Measurements from ENCODE around the gene ASAP3. TPM values are rescaled to one million over a fixed set of nuclear protein-coding genes. Genes with fewer than 3 reads are reported as not detected.
A peak's percentile ranks its signal among the peaks of the same experiment; 100 is the strongest.

ASAP3 gene
- total RNA-seq, 1 experiment from 2014 or later = 17.9 TPM

- in situ Hi-C loops (cut with HindIII; ENCODE audit: low pct_unique_long_range_greater_than_20kb, low sequenced_read_pairs) = no loop called here
- CTCF ChIA-PET = interaction anchor here (0.5 kb wide), 1 partner anchor 13 kb away, joined by 8 read pairs; no protein-coding TSS in a partner anchor
- Histone ChIP-seq H3K27ac (ENCODE audit: low read length) (peak overlapping the region; percentile 95), H3K9me3 (ENCODE audit: control insufficient read depth, insufficient read depth, low read depth, low read length) (no peaks in the 10 kb centered on the region; the same call in 1 of the 2 replicates), H3K36me3 (ENCODE audit: control insufficient read depth, insufficient read depth, low read length) (no peaks in the 10 kb centered on the region), H3K4me3 (ENCODE audit: low read depth in 2 of 2, low read length in 2 of 2) (no peak overlapping the region), H3K4me1 (ENCODE audit: control insufficient read depth, insufficient read depth, low read length) (peaks cover 25% of the 10 kb centered on the region), H3K27me3 (ENCODE audit: control insufficient read depth, insufficient read depth, low read length) (no peaks in the 10 kb centered on the region)
- no TSS peak for BruUV-seq (replicated peaks)
- intact Hi-C loops (cut with micrococcal nuclease; ENCODE audit: unreplicated experiment) = no loop called here
- TF ChIP-seq TCF7L2 (IDR thresholded peaks at IDR 0.05; ENCODE audit: low read depth, low read length) (no peak), REST (IDR thresholded peaks at IDR 0.05; ENCODE audit: insufficient read depth in 1 of 2, low read depth in 2 of 2, low read length in 1 of 2) (no peak), SIN3A (IDR thresholded peaks at IDR 0.05; ENCODE audit: borderline replicate concordance, insufficient read depth, low read depth, low read length) (no peak), POLR2AphosphoS5 (IDR thresholded peaks at IDR 0.05; ENCODE audit: low read depth, low read length) (no peak)
- TF ChIP-seq, protein P1, sequence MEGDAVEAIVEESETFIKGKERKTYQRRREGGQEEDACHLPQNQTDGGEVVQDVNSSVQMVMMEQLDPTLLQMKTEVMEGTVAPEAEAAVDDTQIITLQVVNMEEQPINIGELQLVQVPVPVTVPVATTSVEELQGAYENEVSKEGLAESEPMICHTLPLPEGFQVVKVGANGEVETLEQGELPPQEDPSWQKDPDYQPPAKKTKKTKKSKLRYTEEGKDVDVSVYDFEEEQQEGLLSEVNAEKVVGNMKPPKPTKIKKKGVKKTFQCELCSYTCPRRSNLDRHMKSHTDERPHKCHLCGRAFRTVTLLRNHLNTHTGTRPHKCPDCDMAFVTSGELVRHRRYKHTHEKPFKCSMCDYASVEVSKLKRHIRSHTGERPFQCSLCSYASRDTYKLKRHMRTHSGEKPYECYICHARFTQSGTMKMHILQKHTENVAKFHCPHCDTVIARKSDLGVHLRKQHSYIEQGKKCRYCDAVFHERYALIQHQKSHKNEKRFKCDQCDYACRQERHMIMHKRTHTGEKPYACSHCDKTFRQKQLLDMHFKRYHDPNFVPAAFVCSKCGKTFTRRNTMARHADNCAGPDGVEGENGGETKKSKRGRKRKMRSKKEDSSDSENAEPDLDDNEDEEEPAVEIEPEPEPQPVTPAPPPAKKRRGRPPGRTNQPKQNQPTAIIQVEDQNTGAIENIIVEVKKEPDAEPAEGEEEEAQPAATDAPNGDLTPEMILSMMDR (IDR thresholded peaks at IDR 0.05) = no peak
- DNase-seq (ENCODE audit: low read depth, low spot score) (no peak), ATAC-seq (no peak)
- POLR2A ChIA-PET = interaction anchor here (0.6 kb wide), 1 partner anchor 57 kb away, joined by 4 read pairs; the partner anchor contains the start of gene HNRNPR
Measured at GRCh38 chr1:23401313-23401712, 82.7 kb downstream of the ASAP3 start.

DNA sequence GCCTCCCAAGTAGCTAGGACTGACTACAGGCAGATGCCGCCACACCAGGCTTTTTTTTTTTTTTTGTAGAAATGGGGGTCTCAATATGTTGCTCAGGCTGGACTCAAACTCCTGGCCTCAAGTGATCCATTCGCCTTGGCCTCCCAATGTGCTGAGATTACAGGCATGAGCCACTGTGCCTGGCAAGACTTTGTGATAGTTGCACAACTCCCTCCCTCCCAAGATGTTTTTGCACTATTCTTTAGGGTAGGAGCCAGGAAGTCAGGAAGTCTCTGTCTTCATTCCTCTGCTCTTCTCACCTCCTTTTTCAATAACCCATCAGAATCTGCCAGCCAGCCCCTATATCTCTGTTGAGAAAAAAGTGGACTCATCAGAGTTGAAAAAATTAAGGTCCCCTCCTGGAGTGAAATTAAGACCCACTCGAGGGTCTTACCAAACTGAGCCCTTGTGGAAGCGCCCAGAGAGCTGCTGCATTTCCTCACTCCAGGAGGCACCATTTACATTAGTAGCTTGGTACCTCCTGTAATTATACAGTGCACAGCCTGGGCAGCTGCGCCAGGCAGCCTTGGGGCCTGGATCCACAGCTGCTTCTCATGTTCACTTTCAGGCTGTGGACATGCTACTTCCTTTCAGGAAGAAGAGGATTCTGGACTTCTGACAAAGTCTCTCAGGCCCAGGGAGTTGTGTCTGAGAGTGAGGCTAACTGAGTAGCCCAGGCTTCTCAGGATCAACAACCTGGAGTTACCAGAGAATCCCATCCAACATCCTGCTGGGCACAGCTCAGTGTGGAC, 83.5 kb downstream of the ASAP3 start:
- CTCF ChIA-PET = interaction anchor here (0.5 kb wide), 1 partner anchor 12 kb away, joined by 8 read pairs; no protein-coding TSS in a partner anchor
- no peaks in the 10 kb centered on the region for H3K36me3 ChIP-seq (ENCODE audit: control insufficient read depth, insufficient read depth, low read length)
- H3K27ac ChIP-seq (ENCODE audit: low read length) = peak overlapping the region; percentile 95
- POLR2A ChIA-PET = no interaction called here
- no peak for TF ChIP-seq TCF7L2 (IDR thresholded peaks at IDR 0.05; ENCODE audit: low read depth, low read length)
- peaks cover 25% of the 10 kb centered on the region for H3K4me1 ChIP-seq (ENCODE audit: control insufficient read depth, insufficient read depth, low read length)
- no TSS peak for BruUV-seq (replicated peaks)
- in situ Hi-C loops (cut with HindIII; ENCODE audit: low pct_unique_long_range_greater_than_20kb, low sequenced_read_pairs) = no loop called here
- intact Hi-C loops (cut with micrococcal nuclease; ENCODE audit: unreplicated experiment) = no loop called here
- H3K27me3 ChIP-seq (ENCODE audit: control insufficient read depth, insufficient read depth, low read length) = no peaks in the 10 kb centered on the region
- no peaks in the 10 kb centered on the region; the same call in 1 of the 2 replicates for H3K9me3 ChIP-seq (ENCODE audit: control insufficient read depth, insufficient read depth, low read depth, low read length)
- no peak overlapping the region for H3K4me3 ChIP-seq (ENCODE audit: low read depth in 2 of 2, low read length in 2 of 2)
- DNase-seq (ENCODE audit: low read depth, low spot score) (no peak), ATAC-seq (no peak)

DNA sequence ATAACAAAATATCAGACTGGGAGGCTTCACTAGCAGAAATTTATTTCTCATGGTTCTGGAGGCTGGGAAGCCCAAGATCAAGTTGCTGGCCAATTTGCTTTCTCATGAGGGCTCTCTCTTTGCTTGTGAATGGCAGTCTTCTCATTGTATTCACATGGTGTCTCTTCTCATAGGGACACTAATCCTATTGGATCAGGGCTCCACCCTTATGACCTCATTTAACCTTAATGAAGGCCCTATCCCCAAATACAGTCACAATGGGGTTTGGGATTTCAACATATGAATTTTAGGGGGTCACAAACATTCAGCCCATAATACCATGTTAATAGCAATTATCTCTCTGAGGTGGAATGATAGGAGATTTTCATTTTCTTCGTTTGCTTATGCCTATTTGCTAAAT, 84.8 kb downstream of the ASAP3 start:
- H3K36me3 ChIP-seq (ENCODE audit: control insufficient read depth, insufficient read depth, low read length) = no peaks in the 10 kb centered on the region
- ChIA-PET POLR2A (no interaction called here), CTCF (no interaction called here)
- no peak overlapping the region for H3K4me3 ChIP-seq (ENCODE audit: low read depth in 2 of 2, low read length in 2 of 2)
- DNase-seq (ENCODE audit: low read depth, low spot score) = no peak
- intact Hi-C loops (cut with micrococcal nuclease; ENCODE audit: unreplicated experiment) (no loop called here), in situ Hi-C loops (cut with HindIII; ENCODE audit: low pct_unique_long_range_greater_than_20kb, low sequenced_read_pairs) (no loop called here)
- BruUV-seq (replicated peaks) = no TSS peak
- H3K9me3 ChIP-seq (ENCODE audit: control insufficient read depth, insufficient read depth, low read depth, low read length) = no peaks in the 10 kb centered on the region; the same call in 1 of the 2 replicates
- TF ChIP-seq, protein P1 (IDR thresholded peaks at IDR 0.05) = no peak
- TF ChIP-seq REST (IDR thresholded peaks at IDR 0.05; ENCODE audit: insufficient read depth in 1 of 2, low read depth in 2 of 2, low read length in 1 of 2) (no peak), SIN3A (IDR thresholded peaks at IDR 0.05; ENCODE audit: borderline replicate concordance, insufficient read depth, low read depth, low read length) (no peak), TCF7L2 (IDR thresholded peaks at IDR 0.05; ENCODE audit: low read depth, low read length) (no peak), POLR2AphosphoS5 (IDR thresholded peaks at IDR 0.05; ENCODE audit: low read depth, low read length) (no peak)
- no peaks in the 10 kb centered on the region for H3K27me3 ChIP-seq (ENCODE audit: control insufficient read depth, insufficient read depth, low read length)
- ATAC-seq = no peak
- no peak overlapping the region for H3K27ac ChIP-seq (ENCODE audit: low read length)
- peaks cover 24% of the 10 kb centered on the region for H3K4me1 ChIP-seq (ENCODE audit: control insufficient read depth, insufficient read depth, low read length)

Data from Panc1 (cell line).